Raji (cell line): Measurements from ENCODE around the gene CBLN1.

Experiments used
- POLR2A ChIP-seq: IDR thresholded peaks from 2 replicates; pipeline ENCODE4 v1.6.1; 2011; ENCODE audit warnings: low read depth, low read length, control low read depth; ENCODE audit not compliant: insufficient read depth

The CBLN1 gene

DNA sequence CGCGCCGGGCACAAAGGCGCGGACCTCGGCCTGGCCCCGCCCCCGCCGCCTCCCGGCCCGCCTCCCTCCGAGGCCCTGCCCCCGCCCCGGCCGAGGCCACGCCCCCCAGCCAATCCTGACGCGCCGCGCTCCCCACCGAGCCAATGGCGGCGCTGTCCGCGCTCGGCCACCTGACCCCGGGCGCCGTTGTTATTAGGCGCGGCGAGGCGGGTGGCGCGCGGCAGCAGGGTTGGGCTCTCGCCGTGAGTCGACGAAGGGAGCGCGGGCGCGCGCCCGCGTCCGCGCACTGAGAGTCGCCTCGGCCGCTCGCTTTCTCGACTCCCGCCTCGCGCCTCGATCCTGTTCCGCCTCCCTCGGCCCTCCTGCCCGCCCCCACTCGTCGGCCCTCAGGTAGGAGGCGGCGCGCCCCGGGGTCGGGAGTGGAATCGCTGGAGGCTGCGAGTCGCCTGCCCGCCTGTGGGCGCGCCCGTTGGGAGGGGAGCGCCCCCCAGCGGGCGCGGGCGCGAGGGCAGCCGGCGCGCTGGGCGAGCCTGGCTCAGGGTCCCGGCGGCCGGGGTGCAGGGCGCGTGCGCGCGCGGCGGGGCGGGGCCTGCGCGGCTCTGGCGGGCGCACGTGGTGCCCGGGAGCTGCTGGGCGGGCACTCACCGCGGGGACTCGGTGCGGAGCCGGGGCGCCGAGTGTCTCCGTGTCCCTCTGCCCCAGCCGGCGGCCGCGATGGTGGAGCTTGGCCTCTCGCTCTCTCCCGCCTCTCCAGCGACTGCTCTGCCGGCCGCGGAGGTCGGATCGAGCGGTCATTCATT lies 405 bp upstream of the CBLN1 start:
- no peak for TF ChIP-seq POLR2A

DNA sequence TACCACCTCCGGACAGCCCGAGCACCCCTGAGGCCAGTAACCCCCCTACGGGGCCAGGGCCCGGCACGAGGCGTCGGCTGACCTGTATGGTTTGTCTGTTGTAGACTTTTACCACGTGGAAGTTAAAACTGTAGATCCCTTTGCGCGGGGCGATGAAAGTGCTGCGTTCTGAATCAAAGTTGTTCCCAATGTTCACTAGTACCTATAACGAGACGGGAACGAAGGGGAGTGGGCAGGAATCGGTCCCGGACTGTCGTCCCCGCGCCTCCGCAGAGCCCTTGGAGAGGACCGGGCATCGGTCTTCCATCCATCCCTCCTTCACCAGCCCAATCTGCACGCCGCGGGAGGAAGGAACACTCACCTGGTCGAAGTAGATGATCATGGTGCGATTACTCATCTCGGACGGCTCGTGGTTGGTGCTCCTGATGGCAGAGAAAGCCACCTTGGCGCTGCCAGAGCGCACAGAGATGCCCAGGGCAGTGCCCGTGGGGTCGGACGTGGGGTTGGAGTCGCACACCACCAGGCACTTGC lies 732 bp downstream of the CBLN1 start:
- no peak for TF ChIP-seq POLR2A

DNA sequence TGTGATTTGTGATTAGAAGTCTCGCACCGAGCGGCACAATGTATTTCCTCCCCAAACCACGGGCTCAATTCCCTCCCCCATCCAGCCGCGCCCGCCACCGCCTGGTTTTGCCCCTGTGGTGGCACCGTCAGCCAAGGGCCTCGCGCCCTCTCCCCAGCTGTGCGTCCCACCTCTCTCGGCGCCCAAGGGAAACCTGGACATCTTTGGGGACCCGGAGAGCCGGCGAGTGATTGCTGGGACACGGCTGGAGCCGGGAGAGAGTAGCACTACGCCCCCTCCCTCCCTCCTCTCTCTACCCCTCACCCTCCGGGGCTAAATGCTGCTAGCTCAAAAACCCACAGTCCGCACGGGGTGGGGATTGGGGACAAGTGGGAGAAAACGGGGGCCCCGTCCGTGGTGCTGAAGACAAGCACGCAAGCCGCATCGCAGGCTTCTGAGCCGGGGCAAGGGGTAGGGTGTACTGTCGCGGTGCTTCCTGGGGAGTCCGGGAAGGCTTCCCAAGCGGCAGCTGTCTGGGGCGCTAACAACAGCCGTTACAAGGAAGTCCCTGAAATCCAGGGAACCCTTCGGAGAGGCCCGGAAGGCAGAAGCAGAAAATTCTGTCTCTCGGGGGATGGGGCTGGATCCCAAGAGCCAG lies 1.4 kb downstream of the CBLN1 start:
- no peak for TF ChIP-seq POLR2A

DNA sequence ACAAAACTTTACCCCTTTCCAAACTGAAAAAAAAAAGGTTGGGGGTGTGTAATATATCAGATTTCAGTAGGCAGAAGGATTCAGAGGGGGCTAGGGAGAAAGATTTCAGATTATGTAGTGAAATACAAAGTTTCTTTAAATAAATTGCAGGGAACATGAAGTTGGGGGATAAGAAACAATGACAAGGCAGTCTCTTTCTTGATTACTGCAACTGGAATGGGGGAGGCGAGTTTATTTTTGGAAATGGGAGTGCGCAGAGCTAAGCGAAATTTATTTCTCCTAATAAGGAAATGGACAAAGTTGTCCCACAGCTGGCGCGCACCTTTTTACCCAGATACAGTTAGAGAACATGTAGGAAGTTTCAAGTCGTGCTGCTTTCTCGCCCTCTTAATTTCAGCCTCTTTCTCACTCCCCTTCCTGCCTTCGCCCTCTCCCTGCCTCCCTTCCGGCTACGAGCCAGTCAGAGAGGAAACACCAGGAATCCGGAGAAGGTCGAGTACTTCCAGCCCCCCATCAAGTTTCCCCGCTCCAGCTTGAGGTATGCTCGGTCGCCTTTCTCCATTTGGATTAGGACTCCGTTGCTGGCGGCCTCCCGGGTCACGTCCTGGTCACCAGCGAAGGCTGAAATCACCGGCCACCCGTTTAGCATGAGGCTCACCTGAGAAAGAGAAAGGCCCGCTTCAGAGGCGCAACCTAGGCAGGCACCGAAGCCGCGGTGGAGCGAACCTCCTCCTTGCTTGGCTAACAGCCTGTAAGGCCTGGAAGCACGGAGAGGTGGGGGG lies 2.5 kb downstream of the CBLN1 start:
- TF ChIP-seq POLR2A, result no peak

DNA sequence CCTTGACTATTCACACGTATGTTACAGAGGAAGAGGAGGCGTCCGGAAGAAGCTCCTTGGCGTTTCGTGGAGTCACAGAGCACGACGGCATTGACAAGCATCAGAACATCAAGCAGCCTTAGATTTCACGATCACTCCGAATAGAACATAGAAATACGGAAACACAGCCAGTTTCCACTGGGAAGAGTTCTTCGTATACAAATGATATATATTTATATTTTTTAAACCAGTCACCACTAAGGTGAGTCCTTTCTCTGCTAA lies 3.1 kb downstream of the CBLN1 start:
- no peak for TF ChIP-seq POLR2A

DNA sequence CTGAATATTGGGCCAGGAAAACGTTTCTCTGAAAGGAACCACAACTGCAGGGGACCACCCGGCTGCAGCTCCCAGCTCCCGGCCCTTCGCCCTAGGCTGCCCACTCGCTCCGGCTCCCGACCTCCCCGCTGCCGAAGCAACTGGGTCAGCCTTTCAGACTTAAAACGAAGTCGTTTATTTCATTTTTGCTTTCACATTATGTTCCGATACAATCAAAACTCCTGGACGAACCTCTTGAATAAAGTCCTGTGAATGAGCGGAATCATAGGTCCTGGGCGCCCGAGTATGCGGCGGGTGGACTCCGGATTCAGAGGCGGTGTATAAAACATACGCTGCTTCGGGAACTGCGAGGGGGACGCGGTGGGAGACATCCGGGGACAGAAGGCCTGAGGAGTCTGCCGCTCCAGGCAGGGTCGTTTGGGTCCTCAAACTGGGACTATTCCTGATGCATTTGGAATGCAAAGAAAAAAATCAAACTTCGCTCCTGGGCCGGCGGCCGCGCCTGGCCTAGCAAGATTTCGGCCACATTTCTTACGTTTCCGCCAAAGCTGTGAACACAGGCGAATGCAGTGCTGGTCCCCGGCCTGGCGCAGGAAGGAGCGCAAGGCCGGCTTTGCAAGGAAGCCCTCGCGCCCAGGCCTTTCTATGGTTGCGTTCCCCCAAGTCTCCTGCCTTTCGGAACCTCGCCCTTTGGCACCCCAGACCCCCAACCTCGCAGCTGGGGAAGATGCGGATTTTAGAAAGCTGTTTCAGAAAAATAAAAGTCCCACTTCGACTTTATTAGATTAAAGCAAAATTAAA lies 3.7 kb downstream of the CBLN1 start:
- TF ChIP-seq POLR2A, result no peak

DNA sequence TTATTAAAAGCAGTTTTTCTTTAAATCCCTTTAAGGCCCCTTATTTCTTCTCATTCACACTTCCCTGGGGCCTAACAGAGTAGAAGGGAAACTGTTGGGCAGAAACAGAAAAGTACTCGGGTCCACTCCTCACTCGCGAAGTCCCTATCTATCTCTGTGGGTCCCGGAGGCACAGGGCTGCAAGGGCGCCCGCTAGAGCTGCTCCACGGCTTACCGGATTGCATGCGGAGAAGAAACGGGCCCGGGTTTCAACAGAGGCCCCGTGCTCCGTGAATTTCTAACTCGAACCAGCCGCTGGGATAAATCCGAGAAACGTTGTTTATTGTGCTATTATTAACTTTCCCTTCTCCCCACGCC lies 4.3 kb downstream of the CBLN1 start:
- no peak for TF ChIP-seq POLR2A

DNA sequence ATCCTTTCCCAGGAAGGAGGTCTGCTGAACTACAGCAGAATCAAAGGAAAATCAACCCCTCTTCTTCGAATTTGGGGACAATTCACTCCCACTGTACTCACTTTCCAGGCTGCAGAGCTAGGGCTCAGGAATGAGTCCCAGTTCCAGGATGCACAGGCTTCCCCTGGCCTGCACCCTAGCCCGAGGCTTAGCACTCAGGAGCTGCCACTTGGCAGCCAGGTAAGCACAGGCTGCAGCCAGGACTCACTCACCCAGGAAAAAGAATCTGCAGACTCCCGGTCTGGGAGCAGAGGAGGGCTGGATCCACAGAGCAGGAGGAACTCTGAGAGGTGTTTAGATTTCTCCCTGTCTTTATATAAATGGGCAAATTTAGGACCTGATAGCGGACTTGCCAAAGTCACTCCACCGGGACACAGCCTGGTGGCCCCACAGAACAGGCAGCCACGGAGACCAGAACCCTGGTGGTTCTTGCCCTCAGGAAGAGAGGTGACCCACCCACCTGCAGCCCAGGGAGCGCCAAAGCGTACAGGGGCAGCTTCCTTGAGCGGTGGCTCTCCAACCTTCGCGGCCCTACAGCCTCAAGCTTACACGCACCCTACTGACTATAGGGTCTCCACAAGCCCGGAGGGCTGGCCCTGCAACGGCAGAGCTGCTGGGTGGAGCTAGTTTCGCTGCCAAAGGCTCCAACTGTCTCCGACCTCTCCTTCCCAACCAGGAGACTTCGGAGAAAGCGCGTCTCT lies 4.8 kb downstream of the CBLN1 start:
- TF ChIP-seq POLR2A, result no peak

DNA sequence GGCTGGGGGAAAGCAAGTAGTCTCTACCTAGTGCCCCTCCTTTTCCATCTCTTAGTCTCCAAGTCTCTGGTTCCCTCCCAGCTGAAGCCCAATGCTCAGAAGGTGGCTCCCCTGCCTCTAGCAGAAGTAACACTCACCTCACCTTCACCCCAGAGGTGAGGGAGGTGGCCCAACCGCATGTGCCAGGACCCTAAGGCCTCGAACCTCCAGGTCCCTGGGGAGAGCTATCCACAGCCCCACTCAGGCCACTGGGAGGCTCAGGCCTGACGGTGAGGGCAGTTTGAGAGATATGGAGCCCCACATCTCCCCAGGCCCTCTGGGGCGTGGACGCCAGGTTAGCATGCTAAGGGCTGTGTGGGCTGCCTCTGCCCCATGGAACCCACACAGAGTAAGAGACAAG lies 5.8 kb downstream of the CBLN1 start:
- no peak for TF ChIP-seq POLR2A

DNA sequence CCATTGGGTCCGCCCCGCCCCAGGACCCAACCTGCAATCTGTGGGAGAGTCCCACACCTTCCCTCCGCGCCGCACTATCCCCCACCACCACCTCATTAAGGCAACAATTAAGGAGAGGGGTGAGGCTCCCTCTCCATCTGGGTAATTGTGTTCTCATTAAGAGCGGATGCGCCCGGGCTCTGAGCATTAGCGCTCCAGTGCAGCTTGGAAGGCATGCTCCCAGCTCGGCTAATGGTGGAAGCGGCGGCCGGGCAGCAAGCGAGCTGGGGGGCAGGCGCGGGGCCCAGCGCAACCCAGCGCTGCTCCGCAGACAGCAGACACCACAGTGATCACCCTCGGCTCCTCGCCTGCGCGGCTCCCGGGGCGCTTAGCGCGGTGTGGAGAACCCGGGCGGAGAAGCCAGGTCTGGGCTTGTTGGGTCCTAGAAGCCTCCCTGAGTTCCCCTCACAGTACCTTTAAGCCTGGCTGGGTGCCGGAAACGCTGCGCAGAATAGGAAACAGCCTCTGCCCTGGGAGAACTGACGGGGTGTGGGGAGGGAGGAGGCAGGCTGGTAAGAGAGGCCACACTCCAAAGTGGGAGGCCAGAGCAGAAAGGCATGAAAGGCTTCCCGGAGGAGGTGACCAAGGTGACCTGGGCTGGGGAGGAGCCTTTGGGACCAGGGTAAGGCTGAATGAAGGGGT lies 6.4 kb downstream of the CBLN1 start:
- TF ChIP-seq POLR2A, result no peak

DNA sequence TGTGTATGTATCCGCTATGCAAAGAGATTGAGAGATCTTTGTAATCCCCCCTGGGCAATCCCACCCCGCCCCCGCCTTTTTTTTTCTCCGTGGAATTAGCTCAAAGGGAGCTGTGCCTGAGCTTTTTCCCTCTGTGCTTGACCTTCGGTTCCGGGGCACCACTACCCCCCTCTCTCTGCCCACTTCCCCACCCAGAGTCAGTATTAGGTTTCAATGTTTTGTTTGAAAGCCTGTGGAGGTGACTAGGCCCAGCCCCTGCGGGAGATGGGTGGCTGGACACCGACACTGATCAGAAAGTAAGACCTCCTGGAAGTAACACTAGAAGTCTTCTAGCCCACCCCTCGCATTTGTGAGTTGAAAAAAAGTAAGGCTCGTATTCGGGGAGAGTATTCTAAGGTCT lies 7.0 kb downstream of the CBLN1 start:
- TF ChIP-seq POLR2A, result no peak

DNA sequence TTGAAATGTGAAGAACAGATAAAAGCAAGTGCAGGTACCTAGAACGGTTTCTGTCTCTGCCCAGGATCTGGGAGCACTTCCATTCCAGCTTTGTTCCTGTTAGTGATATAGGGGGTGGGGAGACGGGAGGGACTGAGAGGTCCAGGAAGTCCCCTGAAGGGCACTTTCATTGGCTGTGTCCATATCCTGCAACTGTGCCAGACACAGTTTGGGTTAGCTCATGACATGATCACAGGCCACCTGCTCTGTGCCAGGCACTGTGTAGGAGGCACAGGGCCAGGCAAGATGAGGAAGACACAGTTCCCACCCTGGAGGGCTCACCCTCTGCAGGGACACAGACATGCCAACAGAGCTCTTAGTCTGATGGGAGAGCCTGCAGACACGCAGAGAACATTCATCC lies 7.9 kb downstream of the CBLN1 start:
- no peak for TF ChIP-seq POLR2A

DNA sequence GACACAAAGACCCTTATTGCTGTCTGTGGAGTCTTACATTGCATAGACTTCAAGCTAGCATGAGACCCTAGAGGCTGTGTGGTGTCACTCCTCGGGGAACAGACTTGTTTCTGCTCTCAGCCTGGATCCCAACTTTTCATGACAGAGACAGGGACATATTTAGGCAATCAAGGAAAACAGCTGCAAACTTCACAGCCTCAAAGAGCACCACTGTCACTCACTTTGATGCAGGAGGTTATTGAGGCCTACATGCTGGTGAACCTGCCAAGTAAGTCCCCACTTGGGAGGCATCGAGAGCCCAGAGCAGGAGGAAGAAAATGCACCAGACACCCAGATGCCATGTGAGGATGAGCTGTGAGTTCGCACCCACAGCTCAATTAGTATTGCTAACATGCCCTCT lies 10.3 kb downstream of the CBLN1 start:
- no peak for TF ChIP-seq POLR2A

DNA sequence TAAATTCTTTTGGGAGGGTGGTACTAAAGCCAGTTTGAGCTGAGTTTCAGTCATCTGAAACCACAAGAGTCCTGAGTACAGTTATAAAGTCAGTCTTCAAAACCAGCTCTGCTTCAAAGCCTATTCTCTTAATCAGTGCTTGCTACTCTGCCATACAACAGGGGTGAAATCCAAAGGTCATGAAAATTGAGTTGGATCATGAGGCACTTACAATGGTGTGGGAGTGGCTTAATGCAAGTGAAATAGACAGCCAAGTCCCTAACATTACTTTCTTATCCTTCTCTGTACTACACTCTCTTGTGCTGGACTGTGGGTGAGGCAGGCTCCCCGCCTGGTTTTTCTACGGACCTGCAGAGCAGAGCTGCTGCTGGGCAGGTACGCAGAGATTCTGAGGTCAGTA lies 12.4 kb downstream of the CBLN1 start:
- TF ChIP-seq POLR2A, result no peak
